OCI-LY3 (cell line): ENCODE measurements around the gene TDRD7.
"Not testable (repeated sequence)": the region's sequence is repeated elsewhere in the genome, so short reads cannot be mapped to it uniquely, and the experiment has no call there.

Experiments
- CTCF ChIP-seq: fragments of 200-600, 300-600 bp; sonication (generic); IDR thresholded peaks from 2 replicates; pipeline ENCODE4 v1.5.1; 2014; ENCODE audit warnings: antibody characterized with exemption, low read length, low read depth
- EZH2phosphoT487 ChIP-seq: fragments of 200-600 bp; shearing (Covaris generic); IDR thresholded peaks from 2 replicates; pipeline ENCODE4 v1.6.1; 2018; ENCODE audit warnings: antibody characterized with exemption, mixed run types, low read depth

- TF ChIP-seq CTCF, EZH2phosphoT487: not testable (repeated sequence)
Observed at GRCh38 chr9:97456841-97457240, 44.9 kb downstream of the TDRD7 start.
